Lung (tissue), 12 donors: Measurements from ENCODE around the gene USP3. TPM values are rescaled to one million over a fixed set of nuclear protein-coding genes. Genes with fewer than 3 reads are reported as not detected.
A peak's percentile ranks its signal among the peaks of the same experiment; 100 is the strongest.
"Not testable (repeated sequence)": the region's sequence is repeated elsewhere in the genome, so short reads cannot be mapped to it uniquely, and the experiment has no call there.

Experiments
- ATAC-seq: fragments of 200-7000 bp; cut with Tn5 transposase; one replicate; pipeline ENCODE4 v1.9.1; 2020; ENCODE audit warnings: moderate number of reproducible peaks; ENCODE audit not compliant: insufficient read depth, low FRiP score
- DNase-seq, 3 donors: peaks; one replicate each; pipeline ENCODE4 v3.0.0-alpha.2; 2013 to 2017
- H3K27ac ChIP-seq, 2 donors: one replicate each; pipeline ENCODE4 v1.5.1; 2013; ENCODE audit warnings: mild to moderate bottlenecking in 2 of 2, moderate library complexity in 2 of 2, control low read depth in 1 of 2, inconsistent platforms in 1 of 2, low read depth in 1 of 2, low read length in 1 of 2
- H3K27me3 ChIP-seq, 3 donors: one replicate each; pipeline ENCODE4 v1.5.1; 2013; ENCODE audit warnings: low read length in 2 of 3; ENCODE audit not compliant: control insufficient read depth in 3 of 3, insufficient read depth in 3 of 3
- H3K36me3 ChIP-seq, 4 donors: one replicate each; pipeline ENCODE4 v1.5.1; 2013; ENCODE audit warnings: low read length in 4 of 4, mild to moderate bottlenecking in 1 of 4, moderate library complexity in 1 of 4; ENCODE audit not compliant: control insufficient read depth in 4 of 4, insufficient read depth in 4 of 4
- H3K4me1 ChIP-seq, 5 donors: one replicate each; pipeline ENCODE4 v1.5.1; 2013; ENCODE audit warnings: low read length in 5 of 5, mild to moderate bottlenecking in 2 of 5, moderate library complexity in 1 of 5; ENCODE audit not compliant: control insufficient read depth in 5 of 5, insufficient read depth in 5 of 5
- H3K4me3 ChIP-seq: one replicate; pipeline ENCODE4 v1.5.1; 2013; ENCODE audit warnings: mild to moderate bottlenecking, control low read depth, moderate library complexity
- H3K9ac ChIP-seq, 2 donors: one replicate each; pipeline ENCODE4 v1.5.1; 2013; ENCODE audit warnings: low read length in 2 of 2, control low read depth in 1 of 2; ENCODE audit not compliant: insufficient read depth in 1 of 2
- H3K9me3 ChIP-seq, 4 donors: one replicate each; pipeline ENCODE4 v1.5.1; 2013; ENCODE audit warnings: low read length in 3 of 4, mild to moderate bottlenecking in 1 of 4, moderate library complexity in 1 of 4; ENCODE audit not compliant: control insufficient read depth in 4 of 4, insufficient read depth in 3 of 4
- CTCF ChIP-seq: IDR thresholded peaks from 2 replicates; pipeline ENCODE4 v1.5.1; 2012; ENCODE audit warnings: mild to moderate bottlenecking; ENCODE audit errors: control extremely low read depth, extremely low read depth
- WGBS, 2 donors: extraction: QIAGEN DNeasy Blood & Tissue Kit; methylation state at CpG; one replicate each; pipeline ENCODE4 v1.1.7; 2013; 5-methylcytosine and 5-hydroxymethylcytosine counted together
- polyA plus RNA-seq, 2 donors: library from polyadenylated mRNA; stranded (reverse); fragments of 200-250 nt; gene quantifications; one replicate each; pipeline ENCODE4 v1.2.1, GENCODE V29; 2013
- total RNA-seq, 2 donors: library from RNA; depleted of rRNA in 1 of 2; stranded (reverse); fragments of >200 nt in 1 of 2; gene quantifications; one replicate each; pipeline ENCODE4 v1.2.1, GENCODE V29; 2014 to 2021
- donor health status: control.
- donor health status: control.
- donor health status: Bipolar disorder and iron deficiency.
- donor health status: healthy.
- donor health status: DM: yes; HTN: yes; CAD: no.

USP3 gene
- total and polyA plus RNA-seq, 4 donors: 29.1 to 95.5 (median 49.9) TPM

- Histone ChIP-seq H3K27me3 (no peaks in the 10 kb centered on the region), H3K9me3 (no peaks in the 10 kb centered on the region), H3K27ac (no peak overlapping the region), H3K36me3 (peaks cover 0 to 2% (median 0%) of the 10 kb centered on the region in 4 donors), H3K4me3 (no peak overlapping the region), H3K9ac (no peak overlapping the region), H3K4me1 (peaks cover 0 to 13% (median 2%) of the 10 kb centered on the region in 5 donors)
- 66 to 68% methylated on average over 3 of the region's 3 CpGs for WGBS, 2 donors
- DNase-seq (no peak), ATAC-seq (no peak)
- no peak for TF ChIP-seq CTCF
These were observed 26.4 kb downstream of the USP3 start for GRCh38 chr15:63530752-63531299.

- Histone ChIP-seq H3K27me3 (no peaks in the 10 kb centered on the region), H3K9ac (no peak overlapping the region), H3K36me3 (peaks cover 0 to 2% (median 0%) of the 10 kb centered on the region in 4 donors), H3K27ac (no peak overlapping the region), H3K4me1 (peaks cover 0 to 13% (median 5%) of the 10 kb centered on the region in 5 donors), H3K9me3 (no peaks in the 10 kb centered on the region), H3K4me3 (no peak overlapping the region)
- WGBS, 2 donors: 81 to 93% methylated on average over 4 of the region's 4 CpGs
- ATAC-seq (no peak), DNase-seq (no peak)
- TF ChIP-seq CTCF: no peak
These were observed 27.2 kb downstream of the USP3 start for GRCh38 chr15:63531586-63531985.

- ATAC-seq: no peak
- Histone ChIP-seq H3K27me3 (no peaks in the 10 kb centered on the region), H3K4me3 (no peak overlapping the region), H3K36me3 (peaks cover 0 to 4% (median 0%) of the 10 kb centered on the region in 4 donors), H3K4me1 (peaks cover 0 to 10% (median 5%) of the 10 kb centered on the region in 5 donors), H3K9me3 (no peaks in the 10 kb centered on the region), H3K27ac (no peak overlapping the region), H3K9ac (no peak overlapping the region)
- no peak for TF ChIP-seq CTCF
- DNase-seq: peak in 2 of 3 donors; percentile 54 to 65
- 63 to 80% methylated on average over 5 of the region's 5 CpGs for WGBS, 2 donors
These were observed 27.9 kb downstream of the USP3 start for GRCh38 chr15:63532307-63532744.

- 96% methylated on average over 3 of the region's 3 CpGs for WGBS, 2 donors
These were observed 30.5 kb downstream of the USP3 start for GRCh38 chr15:63534888-63535287.

More at GRCh38 chr15:63534888-63535287, 30.5 kb downstream of the USP3 start:
- H3K4me3 ChIP-seq, H3K4me1 ChIP-seq, H3K9ac ChIP-seq, DNase-seq, H3K27me3 ChIP-seq, H3K27ac ChIP-seq, ATAC-seq, H3K9me3 ChIP-seq, H3K36me3 ChIP-seq: not testable (repeated sequence)
